ENCODE data around the gene MACROD2. TPM values are rescaled to one million over a fixed set of nuclear protein-coding genes. Genes with fewer than 3 reads are reported as not detected.

MACROD2 gene
- total and polyA plus RNA-seq, 11 donors, result 0.54 to 5.4 (median 2.4) TPM

DNA sequence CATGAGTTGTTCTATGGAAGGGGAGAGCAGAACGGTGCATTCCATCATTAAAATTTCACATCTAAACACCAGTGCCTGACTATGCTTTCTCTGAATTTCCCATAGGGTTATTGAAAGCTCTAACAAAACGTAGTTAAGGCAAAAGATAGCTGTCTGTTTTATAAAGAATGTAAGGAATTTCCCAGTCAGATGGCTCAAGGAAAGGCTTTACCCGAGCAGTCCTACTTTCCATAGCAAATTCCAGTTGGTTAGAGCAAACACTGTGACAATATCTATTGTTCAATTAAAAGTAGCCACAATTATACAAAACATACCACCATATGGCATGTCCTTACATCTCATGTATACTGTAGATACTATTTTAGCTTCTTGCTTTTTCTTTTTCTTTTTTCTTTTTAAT is 1401.6 kb downstream of the MACROD2 start:
- 59 to 68% (median 60%) methylated on average over 3 of the region's 3 CpGs for WGBS, 4 donors
- H3K4me1 ChIP-seq, result no peaks in the 10 kb centered on the region
- H3K4me3 ChIP-seq, result no peak overlapping the region
- H3K9me3 ChIP-seq, result no peaks in the 10 kb centered on the region
- H3K27me3 ChIP-seq, result no peaks in the 10 kb centered on the region
- DNase-seq (no peak), ATAC-seq (no peak)
- H3K36me3 ChIP-seq, result no peaks in the 10 kb centered on the region
- no peak overlapping the region for H3K27ac ChIP-seq
- intact Hi-C loops (cut with DNase I), result no loop called here
- no peak for TF ChIP-seq POLR2A (IDR thresholded peaks at IDR 0.05)
- TF ChIP-seq CTCF (IDR thresholded peaks at IDR 0.05), result no peak

DNA sequence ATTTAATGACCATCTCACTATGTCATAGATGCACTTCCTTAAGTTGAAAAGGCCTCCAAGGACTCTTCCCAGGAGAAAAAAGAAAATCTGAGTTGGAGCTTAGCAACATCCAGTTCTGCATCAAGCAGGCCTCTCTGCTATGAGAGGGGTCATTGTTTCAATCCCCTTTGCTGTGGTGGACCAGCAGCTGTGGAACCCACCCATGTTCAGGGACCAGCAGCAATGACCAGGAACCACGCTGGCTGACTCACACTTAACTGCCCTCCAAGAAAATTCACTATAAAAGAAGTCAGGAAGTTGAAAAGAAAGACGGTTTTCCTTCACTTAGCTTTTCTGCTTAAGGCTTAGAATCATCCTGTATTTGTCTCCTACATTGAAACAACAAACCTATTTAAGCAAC is 1404.5 kb downstream of the MACROD2 start:
- Histone ChIP-seq H3K9me3 (peaks cover 0 to 12% (median 0%) of the 10 kb centered on the region in 12 donors), H3K27me3 (no peaks in the 10 kb centered on the region), H3K4me3 (no peak overlapping the region), H3K4me1 (no peaks in the 10 kb centered on the region), H3K36me3 (no peaks in the 10 kb centered on the region), H3K27ac (no peak overlapping the region)
- ATAC-seq (no peak), DNase-seq (no peak)
- intact Hi-C loops (cut with DNase I), result no loop called here
- no peak for TF ChIP-seq POLR2A (IDR thresholded peaks at IDR 0.05)
- TF ChIP-seq CTCF (IDR thresholded peaks at IDR 0.05), result no peak
- WGBS, 4 donors, result 64 to 73% (median 68%) methylated on average over 2 of the region's 2 CpGs

DNA sequence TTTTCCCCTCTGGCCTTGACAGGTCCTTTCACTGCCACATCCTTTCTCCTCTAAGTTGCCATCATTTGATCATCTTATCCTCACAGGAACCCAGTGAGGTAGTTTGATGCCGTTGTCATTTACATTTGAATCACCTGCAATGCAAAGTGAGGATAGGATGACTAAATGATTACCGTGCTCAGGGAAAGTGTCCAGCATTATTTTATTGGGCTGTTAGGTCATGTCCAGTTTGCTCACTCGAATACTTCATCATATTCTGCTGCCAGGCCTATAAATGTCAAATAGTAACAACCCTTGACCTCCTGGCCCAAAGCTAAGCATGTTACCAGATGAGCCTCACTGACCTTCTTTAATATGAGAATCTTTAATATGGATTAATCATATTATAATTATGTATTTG is 1410.8 kb downstream of the MACROD2 start:
- 68 to 86% (median 82%) methylated on average over 3 of the region's 3 CpGs for WGBS, 4 donors
- no peak for ATAC-seq

GRCh38 chr20:15411781-15412180 is 1416.5 kb downstream of the MACROD2 start:
- intact Hi-C loops (cut with DNase I), result no loop called here
- TF ChIP-seq CTCF (IDR thresholded peaks at IDR 0.05) (no peak), POLR2A (IDR thresholded peaks at IDR 0.05) (no peak)
- H3K27ac ChIP-seq, result no peak overlapping the region

More for the DNA sequence above, 1410.8 kb downstream of the MACROD2 start:
- no peak for TF ChIP-seq POLR2A (IDR thresholded peaks at IDR 0.05)
- TF ChIP-seq CTCF (IDR thresholded peaks at IDR 0.05), result no peak
- H3K36me3 ChIP-seq, result no peaks in the 10 kb centered on the region
- H3K27me3 ChIP-seq, result no peaks in the 10 kb centered on the region
- no peaks in the 10 kb centered on the region for H3K4me1 ChIP-seq
- no peak overlapping the region for H3K27ac ChIP-seq
- H3K4me3 ChIP-seq, result no peak overlapping the region
- intact Hi-C loops (cut with DNase I), result no loop called here
- peaks cover 0 to 12% (median 0%) of the 10 kb centered on the region in 12 donors for H3K9me3 ChIP-seq
- DNase-seq, result no peak

More at GRCh38 chr20:15411781-15412180, 1416.5 kb downstream of the MACROD2 start:
- DNase-seq (no peak), ATAC-seq (no peak)
- Histone ChIP-seq H3K36me3 (no peaks in the 10 kb centered on the region), H3K4me3 (no peak overlapping the region), H3K4me1 (no peaks in the 10 kb centered on the region), H3K27me3 (no peaks in the 10 kb centered on the region), H3K9me3 (no peaks in the 10 kb centered on the region)
- WGBS, 4 donors, result 55 to 65% (median 62%) methylated on average over 3 of the region's 3 CpGs
